H9 (cell line): ENCODE measurements around the gene ADTRP. TPM values are rescaled to one million over a fixed set of nuclear protein-coding genes. Genes with fewer than 3 reads are reported as not detected.

Source experiments
- DNase-seq: peaks from one replicate; pipeline ENCODE4 v3.0.0-alpha.2; 2017
- H2AFZ ChIP-seq: one replicate; pipeline ENCODE4 v1.6.1; 2013; ENCODE audit warnings: mild to moderate bottlenecking, low read length, control low read depth, moderate library complexity
- H2AK5ac ChIP-seq: 2 replicates; pipeline ENCODE4 v1.6.1; 2013; ENCODE audit warnings: low read length, control low read depth, mixed read lengths; ENCODE audit not compliant: insufficient read length
- H2BK120ac ChIP-seq: one replicate; pipeline ENCODE4 v1.6.1; 2013; ENCODE audit warnings: low read depth, mild to moderate bottlenecking, low read length, control low read depth, inconsistent platforms; ENCODE audit not compliant: poor library complexity, severe bottlenecking
- H2BK12ac ChIP-seq: 2 replicates; pipeline ENCODE4 v1.6.1; 2013; ENCODE audit warnings: low read length, control low read depth, mixed read lengths, low read depth; ENCODE audit not compliant: insufficient read length
- H2BK15ac ChIP-seq: 2 replicates; pipeline ENCODE4 v1.6.1; 2013; ENCODE audit warnings: low read depth, low read length, control low read depth
- H2BK20ac ChIP-seq: one replicate; pipeline ENCODE4 v1.6.1; 2013; ENCODE audit warnings: low read depth, mild to moderate bottlenecking, low read length, control low read depth, inconsistent platforms; ENCODE audit not compliant: poor library complexity, severe bottlenecking
- H2BK5ac ChIP-seq: 2 replicates; pipeline ENCODE4 v1.6.1; 2013; ENCODE audit warnings: low read length, control low read depth, mixed read lengths; ENCODE audit not compliant: insufficient read length
- H3K14ac ChIP-seq: 2 replicates; pipeline ENCODE4 v1.6.1; 2013; ENCODE audit warnings: low read length, control low read depth; ENCODE audit not compliant: insufficient read depth
- H3K18ac ChIP-seq: 2 replicates; pipeline ENCODE4 v1.6.1; 2013; ENCODE audit warnings: low read depth, mild to moderate bottlenecking, mixed read lengths, low read length, control low read depth; ENCODE audit not compliant: insufficient read length
- H3K23ac ChIP-seq: 2 replicates; pipeline ENCODE4 v1.6.1; 2013; ENCODE audit warnings: low read length, control low read depth, mixed read lengths, low read depth; ENCODE audit not compliant: insufficient read length
- H3K23me2 ChIP-seq: 2 replicates; pipeline ENCODE4 v1.6.1; 2013; ENCODE audit warnings: low read depth, mild to moderate bottlenecking, mixed read lengths, low read length, control low read depth; ENCODE audit not compliant: insufficient read length, poor library complexity, severe bottlenecking
- H3K27ac ChIP-seq: 2 replicates; pipeline ENCODE4 v1.5.1; 2013; ENCODE audit warnings: low read length, control low read depth, mixed read lengths, low read depth; ENCODE audit not compliant: insufficient read length
- H3K27me3 ChIP-seq: 2 replicates; pipeline ENCODE4 v1.6.1; 2013; ENCODE audit warnings: low read length, control low read depth, inconsistent platforms; ENCODE audit not compliant: insufficient read depth
- H3K4ac ChIP-seq: 2 replicates; pipeline ENCODE4 v1.6.1; 2013; ENCODE audit warnings: low read depth, mild to moderate bottlenecking, control low read depth, inconsistent platforms, low read length, moderate library complexity
- H3K4me1 ChIP-seq: 2 replicates; pipeline ENCODE4 v1.6.1; 2013; ENCODE audit warnings: low read length, control low read depth, inconsistent platforms; ENCODE audit not compliant: insufficient read depth
- H3K4me2 ChIP-seq: 2 replicates; pipeline ENCODE4 v1.6.1; 2013; ENCODE audit warnings: low read length, control low read depth, mixed read lengths; ENCODE audit not compliant: insufficient read length, insufficient read depth
- H3K56ac ChIP-seq: 2 replicates; pipeline ENCODE4 v1.6.1; 2013; ENCODE audit warnings: low read depth, mild to moderate bottlenecking, mixed read lengths, low read length, control low read depth; ENCODE audit not compliant: insufficient read length
- H3K79me1 ChIP-seq: 2 replicates; pipeline ENCODE4 v1.6.1; 2013; ENCODE audit warnings: low read depth, mild to moderate bottlenecking, moderate library complexity, low read length, control low read depth, inconsistent platforms; ENCODE audit not compliant: insufficient read depth, poor library complexity, severe bottlenecking
- H3K79me2 ChIP-seq: 2 replicates; pipeline ENCODE4 v1.6.1; 2013; ENCODE audit warnings: low read length, control low read depth, inconsistent platforms; ENCODE audit not compliant: insufficient read depth
- H3K9ac ChIP-seq: 2 replicates; pipeline ENCODE4 v1.6.1; 2013; ENCODE audit warnings: low read length, control low read depth, mixed read lengths; ENCODE audit not compliant: insufficient read length; ENCODE audit errors: extremely low read depth
- H3K9me3 ChIP-seq: one replicate; pipeline ENCODE4 v1.6.1; 2013; ENCODE audit warnings: low read depth, low read length, inconsistent platforms; ENCODE audit not compliant: control insufficient read depth
- H3T11ph ChIP-seq: one replicate; pipeline ENCODE4 v1.6.1; 2013; ENCODE audit warnings: mild to moderate bottlenecking, low read length, control low read depth, inconsistent platforms
- H4K20me1 ChIP-seq: one replicate; pipeline ENCODE4 v1.6.1; 2013; ENCODE audit not compliant: control insufficient read depth, insufficient read length, insufficient read depth
- H4K5ac ChIP-seq: 2 replicates; pipeline ENCODE4 v1.6.1; 2013; ENCODE audit warnings: low read depth, mild to moderate bottlenecking, mixed read lengths, low read length, control low read depth; ENCODE audit not compliant: insufficient read length
- H4K8ac ChIP-seq: replicated peaks from 2 replicates; pipeline ENCODE4 v1.6.1; 2013; ENCODE audit warnings: low read length, control low read depth, mixed read lengths, low read depth; ENCODE audit not compliant: insufficient read length
- H4K91ac ChIP-seq: 2 replicates; pipeline ENCODE4 v1.6.1; 2013; ENCODE audit warnings: low read depth, mild to moderate bottlenecking, moderate library complexity, mixed read lengths, low read length, control low read depth; ENCODE audit not compliant: insufficient read length
- H3K27ac Mint-ChIP-seq, 3 experiments: 2 replicates in 2 of 3; 3 replicates in 1 of 3; pipeline ENCODE4 v1.8.0; 2020 to 2021; ENCODE audit warnings: mixed read lengths in 3 of 3, mild to moderate bottlenecking in 1 of 3, moderate library complexity in 1 of 3
- H3K27me3 Mint-ChIP-seq: 2 replicates; pipeline ENCODE4 v1.8.0; 2021; ENCODE audit warnings: low read depth, mild to moderate bottlenecking, moderate library complexity, mixed read lengths
- H3K36me3 Mint-ChIP-seq, 3 experiments: 2 replicates in 2 of 3; 3 replicates in 1 of 3; pipeline ENCODE4 v1.8.0; 2020 to 2021; ENCODE audit warnings: low read depth in 3 of 3, mixed read lengths in 3 of 3; ENCODE audit not compliant: insufficient read depth in 1 of 3
- H3K4me1 Mint-ChIP-seq, 2 experiments: 2 replicates each; pipeline ENCODE4 v1.8.0; 2020; ENCODE audit warnings: mixed read lengths in 2 of 2
- H3K4me3 Mint-ChIP-seq, 2 experiments: 2 replicates in 1 of 2; 3 replicates in 1 of 2; pipeline ENCODE4 v1.8.0; 2020 to 2021; ENCODE audit warnings: mild to moderate bottlenecking in 2 of 2, mixed read lengths in 2 of 2, moderate library complexity in 1 of 2
- H3K9me3 Mint-ChIP-seq, 2 experiments: 2 replicates in 1 of 2; 3 replicates in 1 of 2; pipeline ENCODE4 v1.8.0; 2020; ENCODE audit warnings: mild to moderate bottlenecking in 2 of 2, mixed read lengths in 2 of 2, moderate library complexity in 1 of 2
- CTCF ChIP-seq: fragments of 200-600 bp; sonication (generic); conservative IDR thresholded peaks from 3 replicates; pipeline ENCODE4 v1.8.0; 2021; ENCODE audit warnings: antibody characterized with exemption, mild to moderate bottlenecking
- WGBS: extraction: QIAGEN DNeasy Blood & Tissue Kit; methylation state at CpG from one replicate; pipeline ENCODE4 v1.1.7; 2013; ENCODE audit warnings: missing lambda C conversion rate, low lambda C conversion rate, mixed read lengths; ENCODE audit not compliant: insufficient read length; ENCODE audit errors: extremely low coverage; 5-methylcytosine and 5-hydroxymethylcytosine counted together
- total RNA-seq: library from RNA; stranded (reverse); gene quantifications from 2 replicates; pipeline ENCODE4 v1.2.1, GENCODE V29; 2021

Gene ADTRP
- total RNA-seq, 1 experiment from 2014 or later, result not detected

DNA sequence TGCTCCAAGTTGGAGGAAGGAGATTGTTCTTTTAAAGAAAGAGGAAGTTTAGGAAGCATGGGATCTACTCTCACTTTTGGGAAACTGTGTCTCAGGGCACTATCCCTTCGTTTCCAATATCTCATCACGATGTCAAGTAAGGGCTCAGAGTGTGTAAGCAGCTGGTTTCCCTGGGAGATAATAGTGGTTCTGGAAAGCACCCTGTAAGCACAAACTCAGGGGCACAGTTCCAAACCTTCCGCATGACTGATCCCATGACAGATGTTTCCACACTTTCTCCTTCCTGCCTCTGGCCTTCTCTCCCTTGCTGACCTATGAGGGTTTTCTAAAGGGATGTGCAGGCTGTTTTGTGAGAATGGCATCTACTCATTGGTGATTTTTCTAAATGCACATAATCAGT is 33.9 kb downstream of the ADTRP start:
- Histone ChIP-seq H2AFZ (no peak overlapping the region), H3K23ac (no peak overlapping the region), H4K91ac (no peak overlapping the region), H2BK15ac (no peak overlapping the region), H3K4ac (no peak overlapping the region), H4K8ac (no peak overlapping the region), H3T11ph (no peak overlapping the region), H3K79me2 (no peaks in the 10 kb centered on the region), H3K27me3 (no peaks in the 10 kb centered on the region), H3K4me2 (no peak overlapping the region), H3K27ac (no peak overlapping the region), H4K5ac (no peak overlapping the region), H3K14ac (no peak overlapping the region), H3K23me2 (no peaks in the 10 kb centered on the region), H2AK5ac (no peak overlapping the region), H3K79me1 (no peaks in the 10 kb centered on the region), H3K9me3 (no peaks in the 10 kb centered on the region), H3K56ac (no peak overlapping the region), H3K18ac (no peak overlapping the region), H3K9ac (no peak overlapping the region), H2BK120ac (no peak overlapping the region), H2BK20ac (no peak overlapping the region), H3K4me1 (no peaks in the 10 kb centered on the region; the same call in 1 of the 2 replicates), H2BK5ac (no peak overlapping the region), H4K20me1 (no peaks in the 10 kb centered on the region), H2BK12ac (no peak overlapping the region)
- H3K36me3 Mint-ChIP-seq, result peaks cover 4 to 6% (median 4%) of the 10 kb centered on the region in 3 experiments; a peak in 4 of 7 replicates
- DNase-seq, result no peak
- no peak overlapping the region for H3K4me3 Mint-ChIP-seq
- no CpG with 5 or more reads among the region's 3 CpGs for WGBS
- H3K9me3 Mint-ChIP-seq, result peaks cover 2 to 3% of the 10 kb centered on the region in 2 experiments; a peak in 3 of 5 replicates
- peaks cover 3 to 6% of the 10 kb centered on the region in 2 experiments; a peak in 3 of 4 replicates for H3K4me1 Mint-ChIP-seq
- TF ChIP-seq CTCF, result no peak
- peaks cover 4% of the 10 kb centered on the region; the same call in 1 of the 2 replicates for H3K27me3 Mint-ChIP-seq
- no peak overlapping the region; a peak in 1 of 7 replicates for H3K27ac Mint-ChIP-seq
